Small intestine (tissue), 7 donors: ENCODE measurements around the gene TBCC. TPM values are rescaled to one million over a fixed set of nuclear protein-coding genes. Genes with fewer than 3 reads are reported as not detected.

Source experiments
- DNase-seq, 2 donors: peaks; one replicate each; pipeline versions ENCODE4 v3.0.0 to v3.0.0-alpha.2; 2013
- FAIRE-seq: peaks from 2 replicates; lab custom pipeline; 2012; peaks lifted over from hg19 to GRCh38; lab: Jason Lieb, UNC
- H3K27ac ChIP-seq, 3 donors: one replicate each; pipeline ENCODE4 v1.5.1; 2013; ENCODE audit warnings: low read length in 2 of 3, mild to moderate bottlenecking in 2 of 3, control low read depth in 1 of 3, inconsistent platforms in 1 of 3, low read depth in 1 of 3, moderate library complexity in 1 of 3
- H3K27me3 ChIP-seq, 3 donors: one replicate each; pipeline ENCODE4 v1.6.1; 2013; ENCODE audit warnings: low read length in 3 of 3, inconsistent platforms in 1 of 3; ENCODE audit not compliant: control insufficient read depth in 3 of 3, insufficient read depth in 3 of 3
- H3K36me3 ChIP-seq, 3 donors: one replicate each; pipeline ENCODE4 v1.6.1; 2013; ENCODE audit warnings: low read length in 3 of 3, inconsistent platforms in 1 of 3, low read depth in 1 of 3, mild to moderate bottlenecking in 1 of 3, moderate library complexity in 1 of 3; ENCODE audit not compliant: control insufficient read depth in 3 of 3, insufficient read depth in 2 of 3
- H3K4me1 ChIP-seq, 3 donors: one replicate each; pipeline ENCODE4 v1.6.1; 2013; ENCODE audit warnings: low read length in 2 of 3, inconsistent platforms in 1 of 3, low read depth in 1 of 3, mild to moderate bottlenecking in 1 of 3, moderate library complexity in 1 of 3; ENCODE audit not compliant: control insufficient read depth in 3 of 3, insufficient read depth in 2 of 3
- H3K4me3 ChIP-seq, 3 donors: one replicate each; pipeline ENCODE4 v1.5.1; 2013; ENCODE audit warnings: low read length in 3 of 3, control low read depth in 1 of 3, inconsistent platforms in 1 of 3, low read depth in 1 of 3, mild to moderate bottlenecking in 1 of 3, moderate library complexity in 1 of 3
- H3K9me3 ChIP-seq, 2 donors: one replicate each; pipeline ENCODE4 v1.6.1; 2013; ENCODE audit warnings: low read depth in 1 of 2, low read length in 1 of 2; ENCODE audit not compliant: control insufficient read depth in 2 of 2, insufficient read depth in 1 of 2
- WGBS, 3 donors: extraction: QIAGEN DNeasy Blood & Tissue Kit; methylation state at CpG; one replicate each; pipeline ENCODE4 v1.1.7; 2013; 5-methylcytosine and 5-hydroxymethylcytosine counted together
- polyA plus RNA-seq, 4 donors: library from polyadenylated mRNA; stranded (reverse) in 3 of 4; unstranded in 1 of 4; fragments of 200-250 nt in 3 of 4; fragments of 120-200 nt in 1 of 4; gene quantifications; one replicate each; pipeline versions ENCODE4 v1.2.1 to v1.2.3, GENCODE V29; 2013
- donor health status: healthy with polysubstance abuse.
- donor health status: control.
- donor health status: control.
- donor health status: Bipolar disorder and iron deficiency.
- donor health status: healthy.

Gene TBCC
- polyA plus RNA-seq, 4 donors = 23.8 to 30.0 (median 26.9) TPM

GRCh38 chr6:42722497-42722896 lies 23.4 kb downstream of the TBCC start, which contains the start of gene PRPH2:
TSS of gene PRPH2 (minus strand) at chr6:42722597. CDS start at chr6:42722334, 263 bp downstream.
- no peak within 1 kb of the TSS for H3K27ac ChIP-seq
- H3K4me1 ChIP-seq = peaks cover 0 to 5% (median 0%) of the 10 kb centered on the region in 3 donors
- H3K36me3 ChIP-seq = peaks cover 0 to 6% (median 0%) of the 10 kb centered on the region in 3 donors
- no peak for FAIRE-seq
- H3K27me3 ChIP-seq = peaks cover 0 to 7% (median 0%) of the 10 kb centered on the region in 3 donors
- no peak for DNase-seq
- no peaks in the 10 kb centered on the region for H3K9me3 ChIP-seq
- 87 to 94% (median 89%) methylated on average over 6 of the region's 6 CpGs for WGBS, 3 donors
- no peak within 1 kb of the TSS for H3K4me3 ChIP-seq

DNA sequence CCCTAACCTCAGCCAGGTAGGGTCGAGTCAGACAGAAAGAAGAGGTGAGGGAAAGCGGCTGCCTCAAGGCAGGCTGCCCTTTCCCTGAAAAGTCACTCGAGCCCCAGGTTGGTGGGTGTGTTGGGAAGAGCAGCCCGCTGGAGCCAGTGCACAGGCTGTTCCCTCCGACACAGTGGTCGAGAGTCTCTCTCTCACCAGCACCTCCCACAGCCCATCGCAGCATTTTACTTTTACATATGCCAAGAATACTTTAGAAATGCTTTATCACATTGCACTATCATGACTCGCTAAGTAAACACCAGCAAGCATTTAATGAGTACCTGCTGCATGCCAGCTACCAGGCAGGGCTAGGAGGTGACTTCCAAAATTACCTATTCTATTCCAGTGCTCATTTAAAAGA lies 25.2 kb downstream of the TBCC start:
- WGBS, 3 donors = 49 to 71% (median 56%) methylated on average over 8 of the region's 8 CpGs
- Histone ChIP-seq H3K36me3 (peaks cover 0 to 6% (median 0%) of the 10 kb centered on the region in 3 donors), H3K27me3 (peaks cover 0 to 7% (median 0%) of the 10 kb centered on the region in 3 donors), H3K4me1 (no peaks in the 10 kb centered on the region), H3K27ac (no peak overlapping the region), H3K9me3 (no peaks in the 10 kb centered on the region), H3K4me3 (no peak overlapping the region)
- FAIRE-seq (no peak), DNase-seq (no peak)

DNA sequence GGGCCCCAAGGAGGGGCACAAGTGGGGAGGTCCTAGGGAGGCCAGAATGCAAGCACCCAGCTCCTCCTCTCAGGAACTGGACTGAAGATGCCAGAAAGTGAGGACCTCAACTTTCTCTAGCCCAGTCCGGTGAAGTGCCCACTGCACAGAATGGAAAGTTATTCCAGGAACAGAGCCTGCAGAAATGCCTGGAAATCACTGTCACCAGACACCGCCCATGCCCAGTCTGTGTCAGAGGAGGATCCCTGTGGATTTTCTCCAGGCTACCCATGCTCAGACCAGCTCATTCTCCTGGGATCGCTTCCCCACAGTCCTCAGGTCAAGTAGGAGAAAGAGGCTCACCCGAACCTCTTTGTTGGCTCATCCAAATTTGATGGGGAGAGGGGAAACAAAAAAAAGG lies 30.0 kb downstream of the TBCC start:
- WGBS, 3 donors = 79 to 89% (median 85%) methylated on average over 4 of the region's 4 CpGs
- peaks cover 0 to 16% of the 10 kb centered on the region in 2 donors for H3K9me3 ChIP-seq
- H3K27me3 ChIP-seq = peaks cover 0 to 9% (median 0%) of the 10 kb centered on the region in 3 donors
- FAIRE-seq (no peak), DNase-seq (no peak)
- no peak overlapping the region for H3K4me3 ChIP-seq
- no peaks in the 10 kb centered on the region for H3K4me1 ChIP-seq
- H3K36me3 ChIP-seq = peaks cover 0 to 4% (median 0%) of the 10 kb centered on the region in 3 donors
- H3K27ac ChIP-seq = no peak overlapping the region

DNA sequence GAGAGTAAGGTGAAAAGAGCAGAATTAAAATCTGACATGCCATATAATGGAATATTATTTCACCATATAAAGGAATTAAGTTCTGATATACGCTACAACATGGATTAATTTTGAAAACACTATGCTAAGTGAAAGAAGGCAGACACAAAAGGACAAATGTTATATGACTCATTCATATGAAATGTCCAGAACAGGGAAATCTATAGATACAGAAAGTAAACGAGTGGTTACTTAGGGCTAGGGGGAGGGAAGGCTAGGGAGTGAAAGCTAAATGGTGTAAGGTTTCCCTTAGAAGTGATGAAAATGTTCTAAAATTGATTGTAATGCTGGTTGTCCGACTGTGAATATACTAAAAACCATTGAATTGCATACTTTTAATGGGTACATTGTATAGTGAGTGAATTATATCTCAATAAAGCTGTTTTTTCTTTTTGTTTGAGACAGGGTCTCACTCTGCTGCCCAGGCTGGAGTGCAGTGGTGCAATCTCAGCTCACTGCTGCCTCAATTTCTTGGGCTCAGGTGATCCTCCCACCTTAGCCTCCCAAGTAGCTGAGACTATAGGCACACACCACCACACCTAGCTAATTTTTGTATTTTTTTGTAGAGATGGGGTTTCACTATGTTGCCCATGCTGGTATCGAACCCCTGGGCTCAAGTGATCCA lies 31.7 kb downstream of the TBCC start:
- FAIRE-seq (no peak), DNase-seq (no peak)
- no peak overlapping the region for H3K27ac ChIP-seq
- H3K9me3 ChIP-seq = peaks cover 0 to 16% of the 10 kb centered on the region in 2 donors
- peaks cover 0 to 4% (median 0%) of the 10 kb centered on the region in 3 donors for H3K36me3 ChIP-seq
- WGBS, 3 donors = 60 to 76% (median 70%) methylated on average over 4 of the region's 4 CpGs
- no peaks in the 10 kb centered on the region for H3K4me1 ChIP-seq
- H3K27me3 ChIP-seq = peaks cover 0 to 3% (median 0%) of the 10 kb centered on the region in 3 donors
- H3K4me3 ChIP-seq = no peak overlapping the region

- WGBS, 3 donors = 86 to 94% (median 86%) methylated on average over 5 of the region's 5 CpGs
Observed at GRCh38 chr6:42711930-42712329, 34.0 kb downstream of the TBCC start.

DNA sequence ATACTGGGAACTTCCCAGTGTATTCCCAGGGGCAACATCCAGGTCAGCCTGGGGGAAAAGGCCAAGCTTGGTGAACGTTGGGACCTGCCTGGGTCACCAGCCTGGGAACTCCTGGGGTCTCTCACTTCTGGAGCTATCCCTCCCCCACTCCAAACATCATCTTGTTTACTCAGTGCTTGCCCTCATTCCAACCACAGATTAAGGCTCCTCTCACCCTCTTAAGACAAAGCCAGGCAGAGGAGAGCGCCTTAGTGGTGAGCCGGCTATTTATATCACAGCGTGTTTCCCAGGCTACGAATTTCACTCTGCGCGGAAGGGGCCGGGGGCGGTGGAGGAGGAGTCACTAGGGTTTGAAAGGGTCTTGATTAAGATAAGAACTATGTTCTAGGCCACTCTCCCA lies 35.6 kb downstream of the TBCC start:
- Histone ChIP-seq H3K4me3 (no peak overlapping the region), H3K4me1 (no peaks in the 10 kb centered on the region), H3K36me3 (peaks cover 0 to 4% (median 0%) of the 10 kb centered on the region in 3 donors), H3K9me3 (peaks cover 0 to 16% of the 10 kb centered on the region in 2 donors), H3K27me3 (peaks cover 0 to 3% (median 0%) of the 10 kb centered on the region in 3 donors), H3K27ac (no peak overlapping the region)
- no peak for DNase-seq
- FAIRE-seq = no peak
- 49 to 82% (median 75%) methylated on average over 9 of the region's 9 CpGs for WGBS, 3 donors

More at GRCh38 chr6:42711930-42712329, 34.0 kb downstream of the TBCC start:
- Histone ChIP-seq H3K27me3 (peaks cover 0 to 3% (median 0%) of the 10 kb centered on the region in 3 donors), H3K36me3 (peaks cover 0 to 4% (median 0%) of the 10 kb centered on the region in 3 donors), H3K27ac (no peak overlapping the region), H3K4me3 (no peak overlapping the region), H3K4me1 (no peaks in the 10 kb centered on the region), H3K9me3 (peaks cover 0 to 16% of the 10 kb centered on the region in 2 donors)
- FAIRE-seq (no peak), DNase-seq (no peak)

- DNase-seq = no peak
- H3K27me3 ChIP-seq = peaks cover 0 to 3% (median 0%) of the 10 kb centered on the region in 3 donors
- WGBS, 3 donors = 84 to 92% (median 87%) methylated on average over 6 of the region's 6 CpGs
- FAIRE-seq = no peak
- H3K9me3 ChIP-seq = peaks cover 0 to 16% of the 10 kb centered on the region in 2 donors
- no peaks in the 10 kb centered on the region for H3K4me1 ChIP-seq
- no peak overlapping the region for H3K27ac ChIP-seq
- peaks cover 0 to 4% (median 0%) of the 10 kb centered on the region in 3 donors for H3K36me3 ChIP-seq
- no peak overlapping the region for H3K4me3 ChIP-seq
Observed at GRCh38 chr6:42709871-42710270, 36.0 kb downstream of the TBCC start.

DNA sequence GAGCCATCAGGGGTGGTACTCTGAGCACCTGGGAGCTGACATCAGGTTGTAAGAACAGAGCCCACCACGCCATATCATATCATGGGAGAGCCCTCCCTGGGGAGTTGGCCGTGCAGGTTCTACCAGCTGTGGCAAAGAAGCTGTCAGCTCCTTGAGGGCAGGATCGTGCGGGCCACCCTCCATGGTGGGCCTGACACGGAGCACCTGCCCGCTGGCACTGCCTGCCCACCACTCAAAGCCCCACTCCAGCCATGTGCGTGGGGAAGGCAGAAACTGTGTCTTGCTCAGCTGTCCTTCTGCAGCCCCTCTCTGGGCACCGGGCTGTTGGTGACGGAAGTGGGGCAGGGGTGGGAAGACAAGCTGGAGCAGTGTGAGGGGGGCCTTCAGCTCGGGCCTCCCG lies 37.8 kb downstream of the TBCC start:
- Histone ChIP-seq H3K9me3 (peaks cover 0 to 16% of the 10 kb centered on the region in 2 donors), H3K4me3 (no peak overlapping the region), H3K4me1 (no peaks in the 10 kb centered on the region), H3K27me3 (peaks cover 0 to 3% (median 0%) of the 10 kb centered on the region in 3 donors), H3K36me3 (peaks cover 0 to 4% (median 0%) of the 10 kb centered on the region in 3 donors), H3K27ac (no peak overlapping the region)
- 93 to 96% (median 93%) methylated on average over 9 to 11 of the region's 11 CpGs for WGBS, 3 donors
- FAIRE-seq = no peak
- no peak for DNase-seq
